ENCODE measurements around the gene AGMO. TPM values are rescaled to one million over a fixed set of nuclear protein-coding genes. Genes with fewer than 3 reads are reported as not detected.

AGMO gene
- total RNA-seq, 1 experiment from 2014 or later = 0.11 TPM

GRCh38 chr7:15544050-15544449 lies 17.8 kb downstream of the AGMO start:
- BruUV-seq (replicated peaks) = no TSS peak
- Histone ChIP-seq H3K79me2 (ENCODE audit: low read length) (no peaks in the 10 kb centered on the region), H3K4me2 (ENCODE audit: low read length) (no peak overlapping the region), H4K20me1 (ENCODE audit: low read length) (no peaks in the 10 kb centered on the region), H3F3A (ENCODE audit: low read length, unreplicated experiment) (no peaks in the 10 kb centered on the region), H3K9ac (ENCODE audit: low read length) (no peak overlapping the region), H3K36me3 (ENCODE audit: low read depth, low read length) (no peaks in the 10 kb centered on the region), H3K4me1 (ENCODE audit: insufficient read depth, low read length) (no peaks in the 10 kb centered on the region), H3K4me3 (ENCODE audit: low read length) (no peak overlapping the region), H3K27ac (ENCODE audit: low read length) (no peak overlapping the region), H2AFZ (ENCODE audit: low read length) (no peak overlapping the region), H3K27me3 (ENCODE audit: low read length) (no peaks in the 10 kb centered on the region), H3K9me2 (replicated peaks; ENCODE audit: low read length) (no peaks in the 10 kb centered on the region), H3K9me3 (ENCODE audit: low read length) (no peaks in the 10 kb centered on the region)
- DNase-seq = no peak
- CTCF ChIA-PET = no interaction called here
- no peak for ATAC-seq
- TF ChIP-seq EZH2 (IDR thresholded peaks at IDR 0.05; ENCODE audit: low read length, unreplicated experiment) (no peak), CTCF (conservative IDR thresholded peaks at IDR 0.05; ENCODE audit: low read depth, low read length) (no peak), EZH2phosphoT487 (IDR thresholded peaks at IDR 0.05; ENCODE audit: borderline replicate concordance, low read length) (no peak)
- POLR2A ChIA-PET (ENCODE audit: unreplicated experiment) = no interaction called here
- intact Hi-C loops (cut with micrococcal nuclease) = no loop called here

GRCh38 chr7:15543256-15543655 lies 18.6 kb downstream of the AGMO start:
- no peaks in the 10 kb centered on the region for H3K36me3 ChIP-seq (ENCODE audit: low read depth, low read length)
- ATAC-seq = no peak
- H3K9me2 ChIP-seq (replicated peaks; ENCODE audit: low read length) = no peaks in the 10 kb centered on the region
- intact Hi-C loops (cut with micrococcal nuclease) = no loop called here
- H3K4me1 ChIP-seq (ENCODE audit: insufficient read depth, low read length) = no peaks in the 10 kb centered on the region
- H3K9me3 ChIP-seq (ENCODE audit: low read length) = no peaks in the 10 kb centered on the region
- DNase-seq = no peak
- TF ChIP-seq CTCF (conservative IDR thresholded peaks at IDR 0.05; ENCODE audit: low read depth, low read length) (no peak), EZH2phosphoT487 (IDR thresholded peaks at IDR 0.05; ENCODE audit: borderline replicate concordance, low read length) (no peak), EZH2 (IDR thresholded peaks at IDR 0.05; ENCODE audit: low read length, unreplicated experiment) (no peak)
- H2AFZ ChIP-seq (ENCODE audit: low read length) = no peak overlapping the region
- no peaks in the 10 kb centered on the region for H3K27me3 ChIP-seq (ENCODE audit: low read length)
- no peak overlapping the region for H3K4me2 ChIP-seq (ENCODE audit: low read length)
- H3K27ac ChIP-seq (ENCODE audit: low read length) = no peak overlapping the region
- ChIA-PET CTCF (no interaction called here), POLR2A (ENCODE audit: unreplicated experiment) (no interaction called here)
- H3K9ac ChIP-seq (ENCODE audit: low read length) = no peak overlapping the region
- no TSS peak for BruUV-seq (replicated peaks)
- H3F3A ChIP-seq (ENCODE audit: low read length, unreplicated experiment) = no peaks in the 10 kb centered on the region
- no peak overlapping the region for H3K4me3 ChIP-seq (ENCODE audit: low read length)
- no peaks in the 10 kb centered on the region for H3K79me2 ChIP-seq (ENCODE audit: low read length)
- H4K20me1 ChIP-seq (ENCODE audit: low read length) = no peaks in the 10 kb centered on the region

GRCh38 chr7:15527648-15528047 lies 34.2 kb downstream of the AGMO start:
- Histone ChIP-seq H3K36me3 (ENCODE audit: low read depth, low read length) (no peaks in the 10 kb centered on the region), H3K4me1 (ENCODE audit: insufficient read depth, low read length) (no peaks in the 10 kb centered on the region), H3K9me3 (ENCODE audit: low read length) (no peaks in the 10 kb centered on the region), H4K20me1 (ENCODE audit: low read length) (no peaks in the 10 kb centered on the region), H3F3A (ENCODE audit: low read length, unreplicated experiment) (no peaks in the 10 kb centered on the region), H3K9ac (ENCODE audit: low read length) (no peak overlapping the region), H3K27ac (ENCODE audit: low read length) (no peak overlapping the region), H3K4me2 (ENCODE audit: low read length) (no peak overlapping the region), H3K27me3 (ENCODE audit: low read length) (no peaks in the 10 kb centered on the region), H2AFZ (ENCODE audit: low read length) (no peak overlapping the region), H3K79me2 (ENCODE audit: low read length) (no peaks in the 10 kb centered on the region), H3K4me3 (ENCODE audit: low read length) (no peak overlapping the region), H3K9me2 (replicated peaks; ENCODE audit: low read length) (no peaks in the 10 kb centered on the region)
- CTCF ChIA-PET = no interaction called here
- POLR2A ChIA-PET (ENCODE audit: unreplicated experiment) = no interaction called here
- ATAC-seq (no peak), DNase-seq (no peak)
- TF ChIP-seq EZH2phosphoT487 (IDR thresholded peaks at IDR 0.05; ENCODE audit: borderline replicate concordance, low read length) = no peak
- no peak for TF ChIP-seq EZH2 (IDR thresholded peaks at IDR 0.05; ENCODE audit: low read length, unreplicated experiment)
- no peak for TF ChIP-seq CTCF (conservative IDR thresholded peaks at IDR 0.05; ENCODE audit: low read depth, low read length)
- no TSS peak for BruUV-seq (replicated peaks)
- intact Hi-C loops (cut with micrococcal nuclease) = no loop called here

All from PC-3 (cell line).